ENCODE measurements around the gene TSPAN7.

DNA sequence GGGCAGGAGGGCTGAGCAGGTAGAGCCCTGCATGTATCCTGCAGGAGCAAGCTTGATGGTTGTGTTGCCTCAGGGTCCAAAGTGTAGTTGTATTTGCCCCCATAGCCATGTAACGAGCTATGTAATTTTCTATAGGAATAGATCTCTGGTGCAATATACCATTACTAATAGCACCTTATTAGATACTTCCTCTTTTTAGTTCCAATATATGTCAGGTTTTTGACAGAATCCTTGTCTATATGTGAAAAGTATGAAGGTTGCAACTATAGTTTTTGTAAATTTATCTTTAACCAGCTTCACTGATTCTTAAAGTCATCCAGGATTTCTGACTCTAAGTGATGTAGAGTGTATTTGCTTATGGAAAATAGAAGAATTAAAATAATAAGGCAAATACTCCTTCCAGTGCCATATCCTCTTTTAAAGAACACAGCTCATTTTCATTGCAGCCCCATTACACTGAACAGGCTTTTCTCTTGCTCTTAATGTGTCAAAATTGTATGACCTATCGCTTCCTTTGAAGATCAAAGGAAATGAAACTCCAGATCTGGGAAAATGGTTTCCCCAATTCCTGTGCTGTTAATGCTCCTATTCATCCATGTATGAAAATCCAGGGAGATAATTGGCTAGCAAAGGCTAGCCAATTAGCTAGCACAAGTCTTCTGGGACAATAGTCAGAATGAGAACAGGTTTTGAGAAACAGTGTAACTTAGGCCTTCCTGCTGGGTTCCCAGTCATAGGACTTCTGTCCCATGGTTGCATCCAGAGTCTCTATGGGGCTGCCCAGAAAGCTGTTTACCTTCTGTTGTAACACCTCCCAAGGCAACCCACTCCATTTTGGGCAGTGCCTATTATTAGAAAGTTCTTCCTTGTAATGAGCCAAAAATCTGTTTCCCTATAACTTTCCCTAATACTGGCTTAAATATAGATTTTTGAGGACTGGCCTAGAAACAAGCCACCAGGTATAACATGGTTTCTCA lies 90.6 kb downstream of the TSPAN7 start:
- TF ChIP-seq POLR2A (IDR thresholded peaks at IDR 0.05; ENCODE audit: low read depth, low read length) = no peak
- no peak for TF ChIP-seq EZH2 (IDR thresholded peaks at IDR 0.05; ENCODE audit: borderline replicate concordance, low read depth, low read length, severe bottlenecking)
- TF ChIP-seq, protein P1, sequence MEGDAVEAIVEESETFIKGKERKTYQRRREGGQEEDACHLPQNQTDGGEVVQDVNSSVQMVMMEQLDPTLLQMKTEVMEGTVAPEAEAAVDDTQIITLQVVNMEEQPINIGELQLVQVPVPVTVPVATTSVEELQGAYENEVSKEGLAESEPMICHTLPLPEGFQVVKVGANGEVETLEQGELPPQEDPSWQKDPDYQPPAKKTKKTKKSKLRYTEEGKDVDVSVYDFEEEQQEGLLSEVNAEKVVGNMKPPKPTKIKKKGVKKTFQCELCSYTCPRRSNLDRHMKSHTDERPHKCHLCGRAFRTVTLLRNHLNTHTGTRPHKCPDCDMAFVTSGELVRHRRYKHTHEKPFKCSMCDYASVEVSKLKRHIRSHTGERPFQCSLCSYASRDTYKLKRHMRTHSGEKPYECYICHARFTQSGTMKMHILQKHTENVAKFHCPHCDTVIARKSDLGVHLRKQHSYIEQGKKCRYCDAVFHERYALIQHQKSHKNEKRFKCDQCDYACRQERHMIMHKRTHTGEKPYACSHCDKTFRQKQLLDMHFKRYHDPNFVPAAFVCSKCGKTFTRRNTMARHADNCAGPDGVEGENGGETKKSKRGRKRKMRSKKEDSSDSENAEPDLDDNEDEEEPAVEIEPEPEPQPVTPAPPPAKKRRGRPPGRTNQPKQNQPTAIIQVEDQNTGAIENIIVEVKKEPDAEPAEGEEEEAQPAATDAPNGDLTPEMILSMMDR (IDR thresholded peaks at IDR 0.05; ENCODE audit: extremely low read depth in 1 of 2, insufficient read depth in 1 of 2, low read depth in 1 of 2, low read length in 2 of 2) = no peak
- TF ChIP-seq POLR2AphosphoS5 (IDR thresholded peaks at IDR 0.05; ENCODE audit: insufficient read depth, low read depth, low read length) = no peak
- TF ChIP-seq MYC (IDR thresholded peaks at IDR 0.05; ENCODE audit: low read depth, low read length) = no peak
